Prostate gland (tissue), 2 donors: ENCODE results near the gene FARS2. TPM values are rescaled to one million over a fixed set of nuclear protein-coding genes. Genes with fewer than 3 reads are reported as not detected.

Experiments
- DNase-seq: peaks from one replicate; pipeline ENCODE4 v3.0.0-alpha.2; 2019; ENCODE audit warnings: low spot score
- H3K27ac ChIP-seq, 2 donors: fragments of 200-600 bp; sonication (generic); 2 replicates each; pipeline ENCODE4 v1.5.1; 2017 to 2019
- H3K27me3 ChIP-seq: fragments of 200-600 bp; sonication (generic); replicated peaks from 2 replicates; pipeline ENCODE4 v1.5.1; 2019; ENCODE audit not compliant: insufficient read depth
- H3K36me3 ChIP-seq, 2 donors: fragments of 200-600 bp; sonication (generic); 1 replicate in 1 of 2; 2 replicates in 1 of 2; pipeline versions ENCODE4 v1.5.1 to v1.8.1; 2017 to 2019
- H3K4me1 ChIP-seq: fragments of 200-600 bp; sonication (generic); replicated peaks from 2 replicates; pipeline ENCODE4 v1.5.1; 2019
- H3K4me3 ChIP-seq, 2 donors: fragments of 200-600 bp; sonication (generic); 2 replicates each; pipeline ENCODE4 v1.5.1; 2017 to 2019
- H3K9me3 ChIP-seq: fragments of 200-600 bp; sonication (generic); 2 replicates; pipeline ENCODE4 v1.5.1; 2017
- CTCF ChIP-seq, 4 experiments: fragments of 200-600 bp in 2 of 4; fragments of 450-650 bp in 2 of 4; sonication (generic) in 2 of 4; IDR thresholded peaks; 1 replicate in 3 of 4; 2 replicates in 1 of 4; pipeline ENCODE4 v1.5.1; 2016 to 2019; ENCODE audit warnings: antibody characterized with exemption in 4 of 4, mild to moderate bottlenecking in 2 of 4, moderate library complexity in 2 of 4
- POLR2A ChIP-seq: fragments of 450-650 bp; IDR thresholded peaks from one replicate; pipeline ENCODE4 v1.6.1; 2016; ENCODE audit warnings: antibody characterized with exemption, mild to moderate bottlenecking
- POLR2AphosphoS5 ChIP-seq: sonication (generic); formaldehyde crosslinking; IDR thresholded peaks from one replicate; pipeline ENCODE4 v1.6.1; 2017; ENCODE audit warnings: antibody characterized with exemption
- WGBS: methylation state at CpG from one replicate; pipeline ENCODE4 v1.1.5; 2018; 5-methylcytosine and 5-hydroxymethylcytosine counted together
- intact Hi-C: fragments of 100-400 bp; cut with DNase I; formaldehyde crosslinking; loops from one replicate; pipeline ENCODE4 v1.14.2; 2022
- total RNA-seq, 2 donors: library from RNA; depleted of rRNA; stranded (reverse); fragments of >200 nt; gene quantifications; one replicate each; pipeline ENCODE4 v1.1.0, GENCODE V29; 2016

The FARS2 gene
- total RNA-seq, 2 donors from 2014 or later = 11.6 to 19.5 TPM

DNA sequence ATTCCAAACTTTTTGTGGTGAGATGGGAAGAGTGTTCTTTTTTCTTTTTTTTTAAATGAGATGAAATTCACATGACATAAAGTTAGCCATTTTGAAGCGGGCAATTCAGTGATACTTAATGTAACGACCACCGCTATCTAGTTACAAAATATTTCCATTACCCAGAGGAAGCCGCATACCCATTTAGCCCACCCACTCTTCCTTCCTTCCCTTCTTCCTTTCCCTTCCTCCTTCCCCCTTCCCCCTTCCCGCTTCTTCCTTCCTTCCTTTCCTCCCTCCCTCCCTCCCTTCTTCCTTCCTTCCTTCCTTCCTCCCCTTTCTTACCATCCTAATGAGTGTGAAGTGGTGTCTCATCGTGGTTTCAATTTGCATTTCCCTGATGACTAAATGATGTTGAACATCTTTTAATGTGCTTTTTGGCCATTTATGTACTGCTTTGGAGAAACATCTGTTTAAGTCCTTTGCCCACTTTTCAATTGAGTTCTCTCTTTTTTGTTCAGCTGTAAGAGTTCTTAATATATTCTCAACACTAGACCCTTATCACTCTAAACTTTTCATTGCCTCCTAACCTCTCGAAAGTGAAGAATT lies 371.1 kb downstream of the FARS2 start:
- no peaks in the 10 kb centered on the region for H3K4me1 ChIP-seq
- WGBS = 83% methylated on average over 7 of the region's 7 CpGs
- TF ChIP-seq POLR2AphosphoS5 = no peak
- no peak for TF ChIP-seq CTCF (IDR thresholded peaks at IDR 0.05)
- no peak for TF ChIP-seq POLR2A

DNA sequence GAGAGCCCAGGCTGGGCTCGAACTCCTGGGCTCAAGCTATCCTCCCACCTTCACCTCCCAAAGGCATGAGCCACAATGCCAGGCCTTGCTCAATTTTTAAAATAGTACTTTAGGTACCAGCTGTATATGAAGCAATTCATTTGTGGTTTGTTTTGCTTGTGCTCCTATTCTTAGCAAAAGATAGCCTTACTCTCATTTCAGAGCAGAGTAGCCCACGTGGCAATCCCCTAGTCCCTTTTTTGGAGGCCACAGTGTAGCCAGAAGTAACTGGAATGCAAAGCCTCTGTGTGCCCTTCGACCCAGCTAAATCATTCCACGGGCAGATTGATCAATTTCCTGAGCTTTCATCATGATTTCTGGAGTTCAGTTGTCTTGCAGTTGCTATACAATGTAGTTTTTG lies 373.2 kb downstream of the FARS2 start:
- Histone ChIP-seq H3K4me3 (no peak overlapping the region), H3K27ac (no peak overlapping the region), H3K27me3 (no peaks in the 10 kb centered on the region), H3K36me3 (no peaks in the 10 kb centered on the region), H3K4me1 (no peaks in the 10 kb centered on the region), H3K9me3 (no peaks in the 10 kb centered on the region)
- intact Hi-C loops = no loop called here
- TF ChIP-seq POLR2AphosphoS5 = no peak
- no peak for TF ChIP-seq POLR2A
- no peak for TF ChIP-seq CTCF (IDR thresholded peaks at IDR 0.05)
- 90% methylated on average over 4 of the region's 4 CpGs for WGBS
- DNase-seq = no peak

More for the DNA sequence above, 371.1 kb downstream of the FARS2 start:
- Histone ChIP-seq H3K36me3 (no peaks in the 10 kb centered on the region), H3K4me3 (no peak overlapping the region), H3K9me3 (no peaks in the 10 kb centered on the region), H3K27me3 (no peaks in the 10 kb centered on the region), H3K27ac (no peak overlapping the region)
- DNase-seq = no peak
- intact Hi-C loops = no loop called here

- intact Hi-C loops = no loop called here
- Histone ChIP-seq H3K9me3 (no peaks in the 10 kb centered on the region), H3K4me3 (no peak overlapping the region), H3K27ac (no peak overlapping the region), H3K27me3 (no peaks in the 10 kb centered on the region), H3K4me1 (no peaks in the 10 kb centered on the region), H3K36me3 (no peaks in the 10 kb centered on the region)
- no peak for TF ChIP-seq POLR2AphosphoS5
- no peak for DNase-seq
- WGBS = 78% methylated on average over 16 of the region's 16 CpGs
Measured at GRCh38 chr6:5636210-5637030, 375.1 kb downstream of the FARS2 start.

DNA sequence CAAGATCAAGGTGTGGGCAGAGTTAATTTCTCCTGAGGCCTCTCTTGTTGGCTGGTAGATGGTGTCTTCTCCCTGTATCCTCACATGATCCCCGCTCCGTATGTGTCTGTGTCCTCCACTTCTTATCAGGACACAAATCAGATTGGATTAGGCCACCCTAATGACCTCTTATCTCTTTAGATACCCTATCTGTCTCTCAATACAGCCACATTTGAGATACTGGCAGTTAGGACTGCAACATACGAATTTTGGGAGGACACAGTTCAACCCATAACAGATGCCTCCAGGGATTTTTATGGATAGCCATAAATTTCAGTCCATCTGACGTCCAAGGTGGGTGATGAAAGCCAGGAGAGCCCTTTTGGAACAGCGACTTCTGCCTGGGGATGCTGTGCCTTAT lies 376.4 kb downstream of the FARS2 start:
- Histone ChIP-seq H3K4me1 (no peaks in the 10 kb centered on the region), H3K27me3 (no peaks in the 10 kb centered on the region), H3K9me3 (no peaks in the 10 kb centered on the region), H3K4me3 (no peak overlapping the region), H3K27ac (no peak overlapping the region), H3K36me3 (no peaks in the 10 kb centered on the region)
- TF ChIP-seq CTCF (IDR thresholded peaks at IDR 0.05) (no peak), POLR2AphosphoS5 (no peak), POLR2A (no peak)
- WGBS = 83% methylated on average over 5 of the region's 5 CpGs
- intact Hi-C loops = no loop called here
- no peak for DNase-seq

DNA sequence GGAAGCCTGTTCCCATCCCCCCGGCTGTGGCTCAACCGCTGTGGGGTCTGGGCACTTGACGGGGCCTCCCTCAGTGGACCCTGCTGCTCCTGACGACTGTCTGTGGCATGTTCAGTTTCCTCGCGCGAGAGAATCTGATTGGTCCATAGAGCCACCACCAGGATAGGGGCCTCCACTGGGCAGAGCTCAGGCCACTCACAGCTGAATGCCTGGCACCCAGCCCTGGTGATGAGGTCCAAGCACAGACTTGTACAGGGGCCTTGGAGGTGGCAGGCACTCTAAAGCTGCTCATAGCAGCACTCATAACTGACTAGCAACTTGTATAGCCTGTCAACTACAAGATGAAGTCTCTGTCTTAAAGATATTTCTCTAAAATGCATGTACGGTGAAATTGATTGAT lies 377.4 kb downstream of the FARS2 start:
- Histone ChIP-seq H3K36me3 (no peaks in the 10 kb centered on the region), H3K4me1 (no peaks in the 10 kb centered on the region), H3K9me3 (no peaks in the 10 kb centered on the region), H3K4me3 (no peak overlapping the region), H3K27ac (no peak overlapping the region), H3K27me3 (no peaks in the 10 kb centered on the region)
- DNase-seq = no peak
- intact Hi-C loops = no loop called here
- WGBS = 86% methylated on average over 8 of the region's 8 CpGs
- TF ChIP-seq POLR2A (no peak), POLR2AphosphoS5 (no peak), CTCF (IDR thresholded peaks at IDR 0.05) (no peak)
